B cell (primary cell): ENCODE results near the gene MCM10. TPM values are rescaled to one million over a fixed set of nuclear protein-coding genes. Genes with fewer than 3 reads are reported as not detected.
"Not testable (repeated sequence)": the region's sequence is repeated elsewhere in the genome, so short reads cannot be mapped to it uniquely, and the experiment has no call there.

ENCODE experiments used
- ATAC-seq: fragments of 200-7000 bp; cut with Tn5 transposase; one replicate; pipeline ENCODE4 v1.10.0; 2021; ENCODE audit warnings: low read depth, mild to moderate bottlenecking, moderate number of reproducible peaks, moderate library complexity
- CTCF ChIA-PET: fragments of 350-600 bp; sonication (Branson Sonifier 250); formaldehyde crosslinking; loops from one replicate; lab custom pipeline; 2021; ENCODE audit warnings: antibody characterized with exemption, inconsistent platforms; lab: Charles Lee
- POLR2A ChIA-PET: fragments of 350-600 bp; sonication (Branson Sonifier 250); formaldehyde crosslinking; loops from one replicate; lab custom pipeline; 2021; ENCODE audit warnings: antibody characterized with exemption; lab: Charles Lee
- DNase-seq: peaks from one replicate; pipeline ENCODE4 v3.0.0; 2013
- H2AFZ ChIP-seq: 2 replicates; pipeline ENCODE4 v1.6.1; 2012; ENCODE audit warnings: mild to moderate bottlenecking, low read depth, low read length; ENCODE audit not compliant: insufficient read depth, poor library complexity, severe bottlenecking
- H3K27ac ChIP-seq, 2 donors: 1 replicate in 1 of 2; 2 replicates in 1 of 2; pipeline ENCODE4 v1.5.1; 2012 to 2013; ENCODE audit warnings: low read length in 2 of 2, mild to moderate bottlenecking in 2 of 2, moderate library complexity in 1 of 2
- H3K27me3 ChIP-seq, 4 experiments: fragments of 200-600 bp in 1 of 4; sonication (generic) in 1 of 4; replicated peaks in 1 of 4; 1 replicate in 2 of 4; 2 replicates in 2 of 4; pipeline versions ENCODE4 v1.6.1 to v1.7.0; 2013 to 2016; ENCODE audit warnings: low read length in 3 of 4, mild to moderate bottlenecking in 2 of 4, mixed read lengths in 1 of 4, moderate library complexity in 1 of 4; ENCODE audit not compliant: insufficient read depth in 4 of 4, control insufficient read depth in 3 of 4; ENCODE audit errors: control extremely low read depth in 1 of 4
- H3K36me3 ChIP-seq, 2 experiments: replicated peaks in 1 of 2; 1 replicate in 1 of 2; 2 replicates in 1 of 2; pipeline versions ENCODE4 v1.6.1 to v1.7.1; 2013; ENCODE audit warnings: low read length in 1 of 2; ENCODE audit not compliant: insufficient read depth in 2 of 2, control insufficient read depth in 1 of 2; ENCODE audit errors: control extremely low read depth in 1 of 2, extremely low read depth in 1 of 2
- H3K4me1 ChIP-seq, 2 donors: fragments of 200-600 bp in 1 of 2; sonication (generic) in 1 of 2; 1 replicate in 1 of 2; 2 replicates in 1 of 2; pipeline versions ENCODE4 v1.5.1 to v1.6.1; 2013 to 2017; ENCODE audit warnings: low read length in 2 of 2; ENCODE audit not compliant: control insufficient read depth in 2 of 2, insufficient read depth in 2 of 2
- H3K4me2 ChIP-seq: replicated peaks from 2 replicates; pipeline ENCODE3; 2012; ENCODE audit warnings: mild to moderate bottlenecking, low read depth, low read length; ENCODE audit not compliant: poor library complexity, severe bottlenecking
- H3K4me3 ChIP-seq, 5 experiments: fragments of 200-600 bp in 1 of 5; sonication (generic) in 1 of 5; 1 replicate in 3 of 5; 2 replicates in 2 of 5; pipeline versions ENCODE4 v1.5.1 to v1.7.0; 2011 to 2016; ENCODE audit warnings: low read length in 4 of 5, mild to moderate bottlenecking in 4 of 5, low read depth in 2 of 5, control low read depth in 1 of 5, moderate library complexity in 1 of 5; ENCODE audit not compliant: insufficient read depth in 1 of 5; ENCODE audit errors: control extremely low read depth in 1 of 5, extremely low read depth in 1 of 5
- H3K79me2 ChIP-seq: fragments of 200-600 bp; sonication (generic); one replicate; pipeline ENCODE4 v1.6.0; 2016; ENCODE audit warnings: low read length; ENCODE audit not compliant: control insufficient read depth, insufficient read depth
- H3K9ac ChIP-seq: fragments of 200-600 bp; sonication (generic); 2 replicates; pipeline ENCODE4 v1.6.1; 2017; ENCODE audit warnings: mild to moderate bottlenecking, low read length, moderate library complexity
- H3K9me3 ChIP-seq, 3 donors: one replicate each; pipeline versions ENCODE4 v1.6.1 to v1.7.1; 2013; ENCODE audit warnings: low read length in 2 of 3; ENCODE audit not compliant: control insufficient read depth in 2 of 3, insufficient read depth in 1 of 3; ENCODE audit errors: control extremely low read depth in 1 of 3
- H4K20me1 ChIP-seq: 2 replicates; pipeline ENCODE4 v1.6.0; 2012; ENCODE audit warnings: mild to moderate bottlenecking, low read length; ENCODE audit not compliant: insufficient read depth, control insufficient read depth, poor library complexity, severe bottlenecking
- H3K27ac Mint-ChIP-seq: one replicate; pipeline ENCODE4 v1.8.0; 2021; ENCODE audit warnings: mixed read lengths
- H3K27me3 Mint-ChIP-seq: one replicate; pipeline ENCODE4 v1.8.0; 2021; ENCODE audit warnings: mixed read lengths
- H3K4me1 Mint-ChIP-seq: one replicate; pipeline ENCODE4 v1.8.0; 2021; ENCODE audit warnings: mixed read lengths
- H3K4me3 Mint-ChIP-seq: one replicate; pipeline ENCODE4 v1.8.0; 2021; ENCODE audit warnings: mixed read lengths
- H3K9me3 Mint-ChIP-seq: one replicate; pipeline ENCODE4 v1.8.0; 2022; ENCODE audit warnings: mixed read lengths; ENCODE audit not compliant: insufficient read depth
- CTCF ChIP-seq: fragments of 200-600 bp; IDR thresholded peaks from one replicate; pipeline ENCODE4 v1.8.0; 2022; ENCODE audit warnings: antibody characterized with exemption, mild to moderate bottlenecking
- EZH2 ChIP-seq: IDR thresholded peaks from 2 replicates; pipeline ENCODE4 v1.6.1; 2012; ENCODE audit warnings: borderline replicate concordance, low read depth, mild to moderate bottlenecking, moderate library complexity, low read length; ENCODE audit not compliant: insufficient read depth, poor library complexity, severe bottlenecking
- WGBS: methylation state at CpG from one replicate; pipeline ENCODE4 v1.1.5; 2013; ENCODE audit warnings: missing lambda C conversion rate; ENCODE audit not compliant: insufficient coverage; 5-methylcytosine and 5-hydroxymethylcytosine counted together
- intact Hi-C: fragments of 100-400 bp; cut with micrococcal nuclease; formaldehyde crosslinking; loops from one replicate; pipeline ENCODE4 v1.10.0; 2022
- polyA plus RNA-seq: library from polyadenylated mRNA; depleted of rRNA; stranded (reverse); fragments of >200 nt; gene quantifications from 2 replicates; pipeline ENCODE4 v1.2.3, GENCODE V29; 2012
- total RNA-seq, 2 donors: library from RNA; stranded (reverse); fragments of 120-200 nt in 1 of 2; gene quantifications; 1 replicate in 1 of 2; 2 replicates in 1 of 2; pipeline versions ENCODE4 v1.2.3 to v1.2.4, GENCODE V29; 2013 to 2022

The MCM10 gene
- total and polyA plus RNA-seq, 2 donors (not counting 1 experiment from before 2014, with no cell fraction given): 0.42 to 0.88 TPM

- H4K20me1 ChIP-seq: no peaks in the 10 kb centered on the region
- ATAC-seq (no peak), DNase-seq (no peak)
- 77% methylated on average over 8 of the region's 14 CpGs for WGBS
- Mint-ChIP-seq H3K4me3 (no peak overlapping the region), H3K27me3 (no peaks in the 10 kb centered on the region), H3K9me3 (no peaks in the 10 kb centered on the region), H3K27ac (no peak overlapping the region), H3K4me1 (no peaks in the 10 kb centered on the region)
- H3K27me3 ChIP-seq: no peaks in the 10 kb centered on the region
- no peaks in the 10 kb centered on the region for H3K9me3 ChIP-seq
- no peaks in the 10 kb centered on the region for H3K79me2 ChIP-seq
- H2AFZ ChIP-seq: no peak overlapping the region
- H3K9ac ChIP-seq: no peak overlapping the region
- intact Hi-C loops: no loop called here
- POLR2A ChIA-PET: no interaction called here
- H3K27ac ChIP-seq: no peak overlapping the region
- no peak for TF ChIP-seq CTCF
- no peak for TF ChIP-seq EZH2
- no peak overlapping the region for H3K4me2 ChIP-seq
- CTCF ChIA-PET: no interaction called here
- no peaks in the 10 kb centered on the region for H3K36me3 ChIP-seq
- no peak overlapping the region for H3K4me3 ChIP-seq
- no peaks in the 10 kb centered on the region for H3K4me1 ChIP-seq
Observed at GRCh38 chr10:13233358-13233757, 72.0 kb downstream of the MCM10 start.

- Mint-ChIP-seq H3K4me3 (no peak within 1 kb of the TSS), H3K4me1 (no peaks in the 10 kb centered on the region), H3K9me3 (no peaks in the 10 kb centered on the region), H3K27ac (no peak within 1 kb of the TSS), H3K27me3 (no peaks in the 10 kb centered on the region)
- Histone ChIP-seq H3K27ac (no peak within 1 kb of the TSS), H3K4me2 (no peak within 1 kb of the TSS), H3K9ac (no peak within 1 kb of the TSS), H3K79me2 (no peaks in the 10 kb centered on the region), H3K9me3 (no peaks in the 10 kb centered on the region), H3K27me3 (no peaks in the 10 kb centered on the region), H4K20me1 (no peaks in the 10 kb centered on the region), H3K4me1 (no peaks in the 10 kb centered on the region), H3K4me3 (no peak within 1 kb of the TSS), H3K36me3 (no peaks in the 10 kb centered on the region), H2AFZ (no peak within 1 kb of the TSS)
- POLR2A ChIA-PET: no interaction called here
- DNase-seq: no peak
- CTCF ChIA-PET: no interaction called here
- intact Hi-C loops: no loop called here
- TF ChIP-seq EZH2: no peak
- TF ChIP-seq CTCF: no peak
- WGBS: 86% methylated on average over 10 of the region's 10 CpGs
- no peak for ATAC-seq
Observed at GRCh38 chr10:13234172-13234571, 72.8 kb downstream of the MCM10 start, which contains the start of gene UCMA. Gene UCMA, minus strand, starts transcription at chr10:13234374. Its CDS starts 116 bp downstream, at chr10:13234258.

GRCh38 chr10:13234736-13235135, 73.4 kb downstream of the MCM10 start:
- H3K4me2 ChIP-seq, H3K27ac ChIP-seq, H3K4me1 Mint-ChIP-seq, H3K9me3 ChIP-seq, ATAC-seq, H3K36me3 ChIP-seq, CTCF ChIA-PET, H3K27me3 ChIP-seq, POLR2A ChIA-PET, H3K27ac Mint-ChIP-seq, intact Hi-C loops, H3K9me3 Mint-ChIP-seq, H4K20me1 ChIP-seq, DNase-seq, H3K4me3 Mint-ChIP-seq, H3K4me1 ChIP-seq, H2AFZ ChIP-seq, H3K9ac ChIP-seq, H3K27me3 Mint-ChIP-seq, H3K4me3 ChIP-seq, H3K79me2 ChIP-seq: not testable (repeated sequence)
- WGBS: 90% methylated on average over 9 of the region's 13 CpGs
